ENCODE data around the gene DUS4L.

DNA sequence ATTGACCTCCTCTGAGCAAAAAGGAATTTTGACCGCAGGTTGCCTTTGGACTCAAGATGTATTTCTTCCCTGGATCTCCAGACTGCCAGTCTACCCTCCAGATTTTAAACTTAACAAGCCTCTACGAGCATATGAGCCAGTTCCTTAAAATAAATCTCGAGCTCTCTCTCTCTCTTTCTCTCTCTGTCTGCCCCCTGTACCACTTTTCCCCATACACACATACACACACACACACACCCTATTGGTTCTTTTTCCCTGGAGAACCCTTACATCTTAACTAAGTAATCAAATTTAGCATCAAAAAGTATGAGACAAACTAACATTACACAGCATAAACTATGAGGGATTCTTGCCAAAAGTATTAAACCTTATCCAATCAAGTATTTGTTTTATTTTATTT, 27.6 kb downstream of the DUS4L start:
- TF ChIP-seq, protein P1, sequence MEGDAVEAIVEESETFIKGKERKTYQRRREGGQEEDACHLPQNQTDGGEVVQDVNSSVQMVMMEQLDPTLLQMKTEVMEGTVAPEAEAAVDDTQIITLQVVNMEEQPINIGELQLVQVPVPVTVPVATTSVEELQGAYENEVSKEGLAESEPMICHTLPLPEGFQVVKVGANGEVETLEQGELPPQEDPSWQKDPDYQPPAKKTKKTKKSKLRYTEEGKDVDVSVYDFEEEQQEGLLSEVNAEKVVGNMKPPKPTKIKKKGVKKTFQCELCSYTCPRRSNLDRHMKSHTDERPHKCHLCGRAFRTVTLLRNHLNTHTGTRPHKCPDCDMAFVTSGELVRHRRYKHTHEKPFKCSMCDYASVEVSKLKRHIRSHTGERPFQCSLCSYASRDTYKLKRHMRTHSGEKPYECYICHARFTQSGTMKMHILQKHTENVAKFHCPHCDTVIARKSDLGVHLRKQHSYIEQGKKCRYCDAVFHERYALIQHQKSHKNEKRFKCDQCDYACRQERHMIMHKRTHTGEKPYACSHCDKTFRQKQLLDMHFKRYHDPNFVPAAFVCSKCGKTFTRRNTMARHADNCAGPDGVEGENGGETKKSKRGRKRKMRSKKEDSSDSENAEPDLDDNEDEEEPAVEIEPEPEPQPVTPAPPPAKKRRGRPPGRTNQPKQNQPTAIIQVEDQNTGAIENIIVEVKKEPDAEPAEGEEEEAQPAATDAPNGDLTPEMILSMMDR (conservative IDR thresholded peaks at IDR 0.05; ENCODE audit: low read length) = no peak
- TF ChIP-seq EZH2phosphoT487 (IDR thresholded peaks at IDR 0.05; ENCODE audit: borderline replicate concordance, low read depth, low read length) = no peak
